Left ventricle myocardium inferior (tissue), 1 donor: ENCODE results near the gene RXRA. TPM values are rescaled to one million over a fixed set of nuclear protein-coding genes. Genes with fewer than 3 reads are reported as not detected.

Source experiments
- DNase-seq: peaks from one replicate; pipeline ENCODE4 v3.0.0-alpha.2; 2020
- H3K27ac ChIP-seq: fragments of 200-600 bp; replicated peaks from 2 replicates; pipeline ENCODE4 v1.8.0; 2021
- H3K27me3 ChIP-seq: fragments of 200-600 bp; 2 replicates; pipeline ENCODE4 v1.8.0; 2021; ENCODE audit warnings: low read depth
- H3K36me3 ChIP-seq: fragments of 200-600 bp; 2 replicates; pipeline ENCODE4 v1.8.0; 2021
- H3K4me1 ChIP-seq: fragments of 200-600 bp; 2 replicates; pipeline ENCODE4 v1.8.0; 2021
- H3K4me3 ChIP-seq: fragments of 200-600 bp; 2 replicates; pipeline ENCODE4 v1.8.0; 2021; ENCODE audit warnings: mild to moderate bottlenecking, moderate library complexity
- H3K9me3 ChIP-seq: fragments of 200-600 bp; replicated peaks from 2 replicates; pipeline ENCODE4 v1.8.0; 2021
- CTCF ChIP-seq: fragments of 200-600 bp; IDR thresholded peaks from 2 replicates; pipeline ENCODE4 v1.8.0; 2021; ENCODE audit warnings: antibody characterized with exemption, mild to moderate bottlenecking, borderline replicate concordance
- intact Hi-C: fragments of 100-400 bp; cut with micrococcal nuclease; formaldehyde crosslinking; loops from one replicate; pipeline ENCODE4 v1.11.0; 2022
- total RNA-seq: library from RNA; stranded (reverse); fragmentation: NEBNext Ultra II Directional; extraction: Animal tissue kit (Norgen Biotek cat#: 25700); gene quantifications from one replicate; pipeline ENCODE4 v1.2.1, GENCODE V29; 2021
- donor health status: DM: no; HTN: yes; CAD: no; lungs with severe emphysema.

RXRA gene
- total RNA-seq, 1 donor from 2014 or later, result 57.1 TPM

GRCh38 chr9:134356496-134357470 is 30.5 kb downstream of the RXRA start:
- H3K36me3 ChIP-seq, result no peaks in the 10 kb centered on the region
- no peak overlapping the region for H3K4me3 ChIP-seq
- H3K4me1 ChIP-seq, result peaks cover 100% of the 10 kb centered on the region
- H3K9me3 ChIP-seq, result no peaks in the 10 kb centered on the region
- DNase-seq, result no peak
- no peak for TF ChIP-seq CTCF
- no peak overlapping the region for H3K27ac ChIP-seq
- intact Hi-C loops, result no loop called here
- no peaks in the 10 kb centered on the region for H3K27me3 ChIP-seq

DNA sequence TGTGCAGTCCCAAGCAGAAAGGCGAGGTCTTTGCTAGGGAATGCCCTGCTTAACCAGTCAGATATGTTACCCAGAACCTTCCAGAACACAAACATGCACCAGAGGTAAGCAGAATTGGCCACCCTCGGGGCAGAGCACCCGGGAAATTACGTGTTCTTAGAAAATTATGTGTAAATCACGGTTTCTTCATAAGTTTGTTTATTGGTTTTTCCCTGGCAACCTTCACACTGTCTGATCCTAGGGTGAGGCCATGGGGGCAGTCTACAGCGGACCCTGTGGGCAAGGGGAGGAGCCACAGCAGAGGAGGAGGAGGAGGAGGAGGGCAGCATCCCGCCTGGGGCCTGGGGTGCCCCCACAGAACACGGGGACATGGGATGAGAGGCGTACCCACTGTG is 31.4 kb downstream of the RXRA start:
- intact Hi-C loops, result no loop called here
- Histone ChIP-seq H3K4me1 (peaks cover 100% of the 10 kb centered on the region), H3K4me3 (no peak overlapping the region), H3K9me3 (no peaks in the 10 kb centered on the region), H3K27ac (no peak overlapping the region), H3K36me3 (no peaks in the 10 kb centered on the region), H3K27me3 (no peaks in the 10 kb centered on the region)
- DNase-seq, result no peak
- TF ChIP-seq CTCF, result no peak

DNA sequence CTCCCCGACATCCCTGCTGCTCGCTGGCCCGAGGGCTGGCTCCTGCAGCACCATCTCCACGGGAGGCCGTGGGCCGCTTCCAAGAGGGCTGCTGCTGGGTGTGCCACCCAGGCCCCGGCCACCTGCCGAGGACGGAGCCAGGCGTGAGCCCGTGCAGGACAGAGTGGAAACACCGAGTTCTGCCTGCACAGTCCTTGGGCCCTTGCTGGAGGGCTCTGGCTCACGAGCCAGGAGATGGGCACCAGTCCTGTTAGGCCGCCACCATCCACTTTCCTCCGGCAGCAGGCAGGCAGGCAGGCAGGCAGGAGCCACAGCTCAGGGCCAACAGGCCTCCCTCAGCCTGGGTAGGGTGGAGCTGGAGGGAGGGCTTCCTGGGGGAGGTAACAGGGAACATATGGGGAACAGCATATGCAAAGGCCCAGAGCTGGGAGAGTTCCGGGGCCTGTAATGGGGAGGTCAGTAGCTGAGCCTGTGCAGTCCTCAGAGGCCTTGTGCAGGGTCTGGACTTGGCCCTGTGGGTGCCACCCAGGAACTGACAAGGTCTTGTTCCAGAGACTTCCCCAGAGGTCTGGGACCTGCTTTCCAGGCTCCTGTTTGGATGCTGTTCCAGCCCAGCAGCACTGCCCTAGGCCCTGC is 31.9 kb downstream of the RXRA start:
- H3K27me3 ChIP-seq, result no peaks in the 10 kb centered on the region
- H3K27ac ChIP-seq, result peak overlapping the region; percentile 45
- intact Hi-C loops, result no loop called here
- TF ChIP-seq CTCF, result no peak
- no peaks in the 10 kb centered on the region for H3K36me3 ChIP-seq
- DNase-seq, result no peak
- no peaks in the 10 kb centered on the region for H3K9me3 ChIP-seq
- no peak overlapping the region for H3K4me3 ChIP-seq
- peaks cover 100% of the 10 kb centered on the region for H3K4me1 ChIP-seq

GRCh38 chr9:134358662-134359319 is 32.5 kb downstream of the RXRA start:
- DNase-seq, result peak; percentile 74
- intact Hi-C loops, result no loop called here
- H3K27ac ChIP-seq, result peak overlapping the region; percentile 45
- H3K4me3 ChIP-seq, result no peak overlapping the region
- H3K27me3 ChIP-seq, result no peaks in the 10 kb centered on the region
- H3K9me3 ChIP-seq, result no peaks in the 10 kb centered on the region
- peaks cover 100% of the 10 kb centered on the region for H3K4me1 ChIP-seq
- H3K36me3 ChIP-seq, result no peaks in the 10 kb centered on the region
- no peak for TF ChIP-seq CTCF

GRCh38 chr9:134359493-134360179 is 33.4 kb downstream of the RXRA start:
- DNase-seq, result no peak
- Histone ChIP-seq H3K4me3 (no peak overlapping the region), H3K36me3 (no peaks in the 10 kb centered on the region), H3K9me3 (no peaks in the 10 kb centered on the region), H3K27ac (peak overlapping the region; percentile 61), H3K4me1 (peaks cover 99% of the 10 kb centered on the region), H3K27me3 (no peaks in the 10 kb centered on the region)
- no peak for TF ChIP-seq CTCF
- intact Hi-C loops, result loop anchor here (10.0 kb wide), 1 partner anchor 55 kb away; no protein-coding TSS in a partner anchor
